ENCODE results near the gene RTP2. TPM values are rescaled to one million over a fixed set of nuclear protein-coding genes. Genes with fewer than 3 reads are reported as not detected.
A peak's percentile ranks its signal among the peaks of the same experiment; 100 is the strongest.

Gene RTP2, protein sequence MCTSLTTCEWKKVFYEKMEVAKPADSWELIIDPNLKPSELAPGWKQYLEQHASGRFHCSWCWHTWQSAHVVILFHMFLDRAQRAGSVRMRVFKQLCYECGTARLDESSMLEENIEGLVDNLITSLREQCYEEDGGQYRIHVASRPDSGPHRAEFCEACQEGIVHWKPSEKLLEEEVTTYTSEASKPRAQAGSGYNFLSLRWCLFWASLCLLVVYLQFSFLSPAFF
- total RNA-seq: not detected in 2 replicates

DNA sequence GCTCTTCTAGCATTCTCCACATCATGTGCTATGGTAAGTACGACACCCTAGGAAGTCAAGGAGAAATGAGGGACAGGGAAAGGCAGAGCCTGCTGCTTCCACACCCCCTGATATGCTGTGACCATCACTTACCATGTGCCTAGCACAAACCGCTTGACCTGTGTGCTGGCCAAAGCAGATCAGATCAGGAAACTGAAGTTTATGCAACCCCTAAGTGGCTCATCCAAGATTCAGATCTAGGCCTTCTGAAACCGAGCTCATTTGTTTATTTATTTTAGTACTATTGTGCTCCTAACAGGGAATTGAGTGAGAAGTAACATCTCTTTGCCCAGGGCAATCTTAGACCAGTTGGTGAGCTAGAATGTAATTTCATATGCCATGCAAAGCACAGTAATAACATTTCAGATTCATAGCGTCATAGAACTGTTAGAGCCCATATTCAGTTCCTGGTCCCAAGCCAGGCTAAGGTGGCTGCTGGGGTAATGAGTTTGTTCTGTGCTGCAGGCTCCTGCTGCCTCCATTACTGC lies at the start of gene RTP2:
RTP2 (minus strand) TSS at position 51 of the 527 bp plus-strand sequence. CDS start 429 bp downstream, outside the sequence.
- H3K4me3 ChIP-seq (ENCODE audit: low read depth, low read length): no peak within 1 kb of the TSS
- no peaks in the 10 kb centered on the region for H3K36me3 ChIP-seq (ENCODE audit: control insufficient read depth, insufficient read depth, low read length)
- TF ChIP-seq, protein P1, sequence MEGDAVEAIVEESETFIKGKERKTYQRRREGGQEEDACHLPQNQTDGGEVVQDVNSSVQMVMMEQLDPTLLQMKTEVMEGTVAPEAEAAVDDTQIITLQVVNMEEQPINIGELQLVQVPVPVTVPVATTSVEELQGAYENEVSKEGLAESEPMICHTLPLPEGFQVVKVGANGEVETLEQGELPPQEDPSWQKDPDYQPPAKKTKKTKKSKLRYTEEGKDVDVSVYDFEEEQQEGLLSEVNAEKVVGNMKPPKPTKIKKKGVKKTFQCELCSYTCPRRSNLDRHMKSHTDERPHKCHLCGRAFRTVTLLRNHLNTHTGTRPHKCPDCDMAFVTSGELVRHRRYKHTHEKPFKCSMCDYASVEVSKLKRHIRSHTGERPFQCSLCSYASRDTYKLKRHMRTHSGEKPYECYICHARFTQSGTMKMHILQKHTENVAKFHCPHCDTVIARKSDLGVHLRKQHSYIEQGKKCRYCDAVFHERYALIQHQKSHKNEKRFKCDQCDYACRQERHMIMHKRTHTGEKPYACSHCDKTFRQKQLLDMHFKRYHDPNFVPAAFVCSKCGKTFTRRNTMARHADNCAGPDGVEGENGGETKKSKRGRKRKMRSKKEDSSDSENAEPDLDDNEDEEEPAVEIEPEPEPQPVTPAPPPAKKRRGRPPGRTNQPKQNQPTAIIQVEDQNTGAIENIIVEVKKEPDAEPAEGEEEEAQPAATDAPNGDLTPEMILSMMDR (IDR thresholded peaks at IDR 0.05; ENCODE audit: insufficient read depth, low read length, severe bottlenecking): no peak
- no peaks in the 10 kb centered on the region for H3K27me3 ChIP-seq (ENCODE audit: control insufficient read depth, insufficient read depth, low read length)
- DNase-seq (ENCODE audit: low read depth) (no peak), FAIRE-seq (no peak)

DNA sequence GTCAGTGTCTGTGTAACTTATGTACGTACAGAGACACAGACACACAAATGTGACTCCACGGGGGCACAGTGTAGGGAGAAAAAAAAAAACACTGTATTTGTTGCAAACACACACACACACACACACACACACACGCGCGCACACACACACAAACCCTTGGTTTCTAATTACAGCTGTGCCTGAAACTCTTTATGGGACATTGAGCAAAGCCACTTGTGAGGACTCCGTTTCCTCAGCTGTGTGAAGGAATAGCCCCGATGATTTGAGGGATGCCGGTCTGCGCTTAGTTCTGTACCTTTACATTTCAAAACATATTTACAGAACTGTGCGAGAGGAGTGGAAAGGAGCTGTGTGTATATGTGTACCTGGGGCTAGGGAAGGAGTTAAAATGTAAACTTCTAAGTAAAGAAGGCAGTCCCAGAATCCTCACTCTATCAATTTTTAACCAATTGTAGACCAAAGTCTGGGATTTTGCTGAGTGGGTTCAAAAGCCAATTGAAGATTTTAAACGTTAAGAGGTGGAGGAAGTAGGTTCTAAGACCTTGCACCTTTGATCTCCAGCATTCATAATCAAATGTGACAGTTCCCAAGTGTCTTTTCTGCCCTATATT lies 48.3 kb upstream of the RTP2 start:
- no peaks in the 10 kb centered on the region for H3K27me3 ChIP-seq (ENCODE audit: control insufficient read depth, insufficient read depth, low read length)
- H3K4me3 ChIP-seq (ENCODE audit: low read depth, low read length): peak overlapping the region; percentile 35
- no peak for FAIRE-seq
- TF ChIP-seq, protein P1 (IDR thresholded peaks at IDR 0.05; ENCODE audit: insufficient read depth, low read length, severe bottlenecking): no peak
- no peak for DNase-seq (ENCODE audit: low read depth)
- no peaks in the 10 kb centered on the region for H3K36me3 ChIP-seq (ENCODE audit: control insufficient read depth, insufficient read depth, low read length)

DNA sequence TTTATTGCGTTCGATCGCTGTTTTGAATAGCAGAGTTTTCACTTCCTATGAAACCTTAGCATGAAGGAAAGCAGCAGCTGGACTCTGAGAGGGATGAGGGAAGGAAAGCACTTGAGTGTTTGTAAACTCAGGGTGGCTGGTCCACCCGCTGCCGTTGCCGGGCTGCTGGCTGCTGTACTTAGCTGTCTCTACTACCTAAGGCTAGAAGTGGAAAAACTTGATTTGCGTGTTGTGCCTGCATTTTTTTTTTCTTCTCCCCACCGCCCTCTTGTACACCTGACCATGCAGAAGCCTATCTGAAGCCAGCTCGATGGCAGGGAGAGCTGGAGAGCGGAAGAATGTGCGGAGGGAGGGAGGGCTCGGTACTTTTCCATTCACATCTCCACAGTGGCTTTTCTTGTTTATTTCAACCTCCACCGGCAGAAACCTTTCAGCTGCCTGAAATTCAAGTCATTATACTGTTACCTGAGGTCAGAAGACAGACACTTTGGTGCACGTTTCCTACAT lies 47.7 kb upstream of the RTP2 start:
- FAIRE-seq (no peak), DNase-seq (ENCODE audit: low read depth) (peak; percentile 92)
- TF ChIP-seq, protein P1 (IDR thresholded peaks at IDR 0.05; ENCODE audit: insufficient read depth, low read length, severe bottlenecking): no peak
- Histone ChIP-seq H3K36me3 (ENCODE audit: control insufficient read depth, insufficient read depth, low read length) (no peaks in the 10 kb centered on the region), H3K4me3 (ENCODE audit: low read depth, low read length) (peak overlapping the region; percentile 35), H3K27me3 (ENCODE audit: control insufficient read depth, insufficient read depth, low read length) (no peaks in the 10 kb centered on the region)

DNA sequence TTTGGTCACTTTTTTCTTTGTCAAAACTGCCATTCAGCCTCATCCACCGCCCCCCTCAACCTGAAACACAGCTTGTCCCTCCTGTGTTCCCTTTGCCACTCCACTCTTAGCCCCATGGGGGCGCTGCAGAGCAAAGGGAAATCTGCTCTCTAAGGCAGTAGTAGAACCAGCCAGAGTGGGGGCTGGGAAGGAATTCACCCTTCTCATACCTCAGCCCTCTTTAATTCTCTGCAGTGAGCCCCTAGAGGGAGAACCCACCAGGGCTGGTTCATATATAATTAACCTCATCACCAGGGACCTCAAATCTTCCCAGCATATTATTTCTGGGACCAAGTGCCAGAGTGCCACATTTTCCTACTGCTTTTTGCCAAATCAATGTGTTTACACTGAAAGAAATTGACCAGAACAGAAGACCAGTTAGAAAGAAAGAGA lies 45.7 kb upstream of the RTP2 start:
- FAIRE-seq (no peak), DNase-seq (ENCODE audit: low read depth) (peak; percentile 77)
- TF ChIP-seq, protein P1 (IDR thresholded peaks at IDR 0.05; ENCODE audit: insufficient read depth, low read length, severe bottlenecking): peak; percentile 94

DNA sequence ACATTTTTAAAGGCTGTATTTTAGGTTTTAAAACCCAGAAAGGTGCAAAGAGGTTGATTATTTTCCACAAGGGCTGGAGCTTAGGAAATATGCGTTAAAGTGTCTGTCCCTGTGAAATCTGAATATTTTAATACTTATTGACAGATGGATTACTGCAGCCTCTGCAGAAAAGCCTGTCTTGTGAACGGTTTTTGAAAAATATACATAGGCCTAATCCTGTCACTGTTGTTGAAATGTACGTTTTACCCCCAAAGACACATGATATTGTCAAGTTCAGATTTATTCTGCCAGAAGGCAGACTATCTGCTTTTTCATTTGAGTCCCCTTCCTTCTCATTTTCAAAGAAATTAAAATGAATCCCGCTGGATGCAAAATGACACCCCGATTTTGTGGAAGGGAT lies 45.1 kb upstream of the RTP2 start:
- TF ChIP-seq, protein P1 (IDR thresholded peaks at IDR 0.05; ENCODE audit: insufficient read depth, low read length, severe bottlenecking): no peak
- FAIRE-seq: no peak

More for the DNA sequence above, 45.7 kb upstream of the RTP2 start:
- Histone ChIP-seq H3K4me3 (ENCODE audit: low read depth, low read length) (no peak overlapping the region), H3K27me3 (ENCODE audit: control insufficient read depth, insufficient read depth, low read length) (no peaks in the 10 kb centered on the region), H3K36me3 (ENCODE audit: control insufficient read depth, insufficient read depth, low read length) (no peaks in the 10 kb centered on the region)

More for the DNA sequence above, 45.1 kb upstream of the RTP2 start:
- no peaks in the 10 kb centered on the region for H3K27me3 ChIP-seq (ENCODE audit: control insufficient read depth, insufficient read depth, low read length)
- no peak overlapping the region for H3K4me3 ChIP-seq (ENCODE audit: low read depth, low read length)
- no peaks in the 10 kb centered on the region for H3K36me3 ChIP-seq (ENCODE audit: control insufficient read depth, insufficient read depth, low read length)
- no peak for DNase-seq (ENCODE audit: low read depth)

Measured in bronchial epithelial cell (primary cell).